ENCODE measurements around the gene VPS4A.

VPS4A gene

DNA sequence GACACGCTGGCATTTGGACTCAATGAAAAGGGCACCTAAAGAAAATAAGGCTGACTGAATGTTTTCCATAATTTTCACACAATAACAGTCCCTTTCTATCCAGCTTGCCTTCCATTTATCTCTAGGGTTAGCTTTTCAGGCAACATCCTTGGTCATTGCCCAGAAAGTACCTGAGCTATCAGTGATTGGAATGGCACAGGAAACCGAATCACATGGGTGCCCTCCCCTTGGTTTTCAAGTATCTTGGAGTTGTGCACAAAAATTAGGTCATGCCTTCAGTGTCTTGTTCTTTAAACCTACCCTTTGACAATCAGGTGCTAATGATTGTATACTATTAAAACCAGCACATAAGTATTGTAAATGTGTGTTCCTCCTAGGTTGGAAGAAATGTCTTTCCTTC is 3.3 kb upstream of the VPS4A start:
- no peak for DNase-seq (ENCODE audit: low read depth)
- H3K4me1 ChIP-seq (ENCODE audit: control insufficient read depth, insufficient read depth, low read length): peaks cover 18% of the 10 kb centered on the region
- H3K36me3 ChIP-seq (ENCODE audit: control insufficient read depth, insufficient read depth, low read length, severe bottlenecking): peaks cover 18% of the 10 kb centered on the region
- no peak overlapping the region for H3K4me3 ChIP-seq (ENCODE audit: low read length)
- H3K9me3 ChIP-seq (ENCODE audit: control insufficient read depth, low read length): no peaks in the 10 kb centered on the region
- H3K27me3 ChIP-seq (replicated peaks; ENCODE audit: control insufficient read depth, insufficient read depth, low read length): no peaks in the 10 kb centered on the region
- H3K9ac ChIP-seq (ENCODE audit: low read length): no peak overlapping the region

DNA sequence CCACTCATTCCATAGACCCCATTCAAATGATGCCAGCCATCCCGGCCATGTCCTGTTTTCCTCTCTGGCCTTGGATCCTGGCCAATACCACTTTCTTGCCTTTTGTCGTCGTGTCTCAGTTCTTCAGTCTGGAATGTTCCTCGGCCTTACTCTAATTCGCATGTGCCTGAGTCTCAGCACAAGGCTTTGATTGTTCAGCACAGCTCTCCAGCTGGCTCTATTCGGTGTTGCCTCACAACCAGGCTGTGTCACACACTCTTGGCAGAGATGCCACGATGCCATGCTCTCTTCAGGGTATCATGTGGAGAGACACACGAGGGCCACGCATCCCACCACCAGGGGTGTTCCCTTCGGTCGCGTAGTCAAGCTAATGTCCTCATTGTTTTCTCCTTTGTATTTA is 1.8 kb upstream of the VPS4A start:
- no peak overlapping the region for H3K4me3 ChIP-seq (ENCODE audit: low read length)
- no peak overlapping the region for H3K9ac ChIP-seq (ENCODE audit: low read length)

DNA sequence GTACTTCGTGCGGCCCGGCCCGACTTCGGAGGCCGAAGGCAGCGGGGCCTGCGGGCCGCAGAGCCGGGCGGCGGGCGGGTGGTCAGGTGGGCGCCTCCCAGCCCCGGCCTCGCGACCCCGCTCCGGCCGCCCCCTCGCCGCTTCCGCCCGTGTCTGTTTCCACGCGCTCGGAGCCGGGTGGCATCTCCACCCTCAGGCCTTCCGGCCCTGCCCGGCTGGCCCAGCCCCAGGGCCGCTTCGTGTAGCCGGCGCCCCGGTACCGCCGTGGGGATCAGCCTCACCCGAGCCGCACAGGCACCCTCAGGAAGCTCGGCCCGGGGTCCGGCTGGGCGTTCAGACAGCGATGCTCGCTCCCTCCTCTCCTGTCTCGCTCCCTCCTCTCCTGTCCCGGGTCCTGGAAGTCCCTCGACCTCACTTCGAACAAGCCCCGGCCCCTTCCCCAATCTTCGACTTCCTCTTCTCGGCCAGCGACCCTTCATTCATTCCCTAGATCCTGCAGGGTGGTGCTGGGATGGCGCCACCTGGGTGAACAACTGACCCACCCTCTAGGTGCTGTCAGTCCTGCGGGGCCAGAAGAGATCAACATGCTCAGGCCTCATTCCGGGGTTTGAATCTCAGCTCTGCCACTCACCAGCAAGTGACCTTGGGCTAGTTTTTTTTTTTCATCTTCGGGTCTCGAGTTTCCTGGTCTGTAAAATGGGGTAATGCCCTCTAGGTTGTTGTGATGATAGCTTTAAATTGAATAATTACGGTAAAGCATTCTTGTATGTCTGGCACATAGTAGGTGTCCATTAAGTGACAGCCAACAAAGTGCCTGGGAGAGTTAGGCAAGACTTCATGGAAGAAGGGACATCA is 610 bp downstream of the VPS4A start:
- Histone ChIP-seq H3K4me3 (ENCODE audit: low read length) (peak overlapping the region; percentile 91), H3K9me3 (ENCODE audit: control insufficient read depth, low read length) (no peaks in the 10 kb centered on the region), H3K4me1 (ENCODE audit: control insufficient read depth, insufficient read depth, low read length) (peaks cover 11% of the 10 kb centered on the region), H3K27me3 (replicated peaks; ENCODE audit: control insufficient read depth, insufficient read depth, low read length) (no peaks in the 10 kb centered on the region), H3K36me3 (ENCODE audit: control insufficient read depth, insufficient read depth, low read length, severe bottlenecking) (peaks cover 25% of the 10 kb centered on the region), H3K9ac (ENCODE audit: low read length) (peak overlapping the region; percentile 97)
- DNase-seq (ENCODE audit: low read depth): peak; percentile 64

More for the DNA sequence above, 1.8 kb upstream of the VPS4A start:
- DNase-seq (ENCODE audit: low read depth): no peak
- Histone ChIP-seq H3K27me3 (replicated peaks; ENCODE audit: control insufficient read depth, insufficient read depth, low read length) (no peaks in the 10 kb centered on the region), H3K36me3 (ENCODE audit: control insufficient read depth, insufficient read depth, low read length, severe bottlenecking) (peaks cover 8% of the 10 kb centered on the region), H3K9me3 (ENCODE audit: control insufficient read depth, low read length) (no peaks in the 10 kb centered on the region), H3K4me1 (ENCODE audit: control insufficient read depth, insufficient read depth, low read length) (peaks cover 18% of the 10 kb centered on the region)

DNA sequence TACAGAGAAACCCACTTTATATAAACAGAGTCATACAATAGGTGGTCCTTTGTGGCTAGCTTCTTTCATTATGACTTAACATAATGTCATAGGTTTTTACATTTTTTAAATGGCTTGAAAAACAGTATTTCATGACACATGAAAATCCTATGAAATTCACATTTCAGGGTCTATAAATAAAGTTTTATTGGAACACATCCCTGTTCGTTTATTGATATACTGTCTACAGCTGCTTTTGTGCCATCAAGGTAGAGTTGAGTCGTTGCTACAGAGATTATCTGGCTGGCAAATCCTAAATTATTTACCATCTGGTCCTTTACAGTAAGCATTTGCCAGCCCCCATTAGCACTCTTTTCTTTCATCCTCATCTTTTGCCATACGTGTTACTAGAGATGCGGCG is 2.3 kb downstream of the VPS4A start:
- H3K9me3 ChIP-seq (ENCODE audit: control insufficient read depth, low read length): no peaks in the 10 kb centered on the region
- no peak overlapping the region for H3K4me3 ChIP-seq (ENCODE audit: low read length)
- H3K36me3 ChIP-seq (ENCODE audit: control insufficient read depth, insufficient read depth, low read length, severe bottlenecking): peaks cover 36% of the 10 kb centered on the region
- DNase-seq (ENCODE audit: low read depth): no peak
- peaks cover 11% of the 10 kb centered on the region for H3K4me1 ChIP-seq (ENCODE audit: control insufficient read depth, insufficient read depth, low read length)
- H3K9ac ChIP-seq (ENCODE audit: low read length): no peak overlapping the region
- H3K27me3 ChIP-seq (replicated peaks; ENCODE audit: control insufficient read depth, insufficient read depth, low read length): no peaks in the 10 kb centered on the region

DNA sequence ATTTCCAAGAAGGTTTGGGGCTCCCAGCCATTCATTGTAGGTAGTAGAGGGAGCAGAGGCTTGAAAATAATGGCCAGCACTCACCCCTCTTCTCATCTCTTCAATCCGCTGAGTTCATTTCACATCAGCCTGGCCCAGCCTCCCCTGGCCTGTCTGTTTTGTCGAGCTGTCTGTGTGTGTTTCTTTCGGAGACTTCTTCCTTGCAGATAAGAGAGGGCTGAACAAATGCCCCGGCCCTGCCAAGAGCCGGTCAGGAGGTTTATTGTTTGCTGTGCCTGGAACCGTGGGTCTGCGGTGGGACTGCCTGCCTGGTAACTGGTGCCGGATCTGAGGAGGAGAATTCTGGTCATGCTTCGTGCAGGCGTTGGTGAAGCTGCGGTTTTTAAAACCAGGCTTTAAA is 3.4 kb downstream of the VPS4A start:
- H3K9ac ChIP-seq (ENCODE audit: low read length): no peak overlapping the region
- H3K36me3 ChIP-seq (ENCODE audit: control insufficient read depth, insufficient read depth, low read length, severe bottlenecking): peaks cover 47% of the 10 kb centered on the region
- H3K9me3 ChIP-seq (ENCODE audit: control insufficient read depth, low read length): no peaks in the 10 kb centered on the region
- no peaks in the 10 kb centered on the region for H3K27me3 ChIP-seq (replicated peaks; ENCODE audit: control insufficient read depth, insufficient read depth, low read length)
- H3K4me1 ChIP-seq (ENCODE audit: control insufficient read depth, insufficient read depth, low read length): peaks cover 11% of the 10 kb centered on the region
- no peak for DNase-seq (ENCODE audit: low read depth)
- H3K4me3 ChIP-seq (ENCODE audit: low read length): no peak overlapping the region

DNA sequence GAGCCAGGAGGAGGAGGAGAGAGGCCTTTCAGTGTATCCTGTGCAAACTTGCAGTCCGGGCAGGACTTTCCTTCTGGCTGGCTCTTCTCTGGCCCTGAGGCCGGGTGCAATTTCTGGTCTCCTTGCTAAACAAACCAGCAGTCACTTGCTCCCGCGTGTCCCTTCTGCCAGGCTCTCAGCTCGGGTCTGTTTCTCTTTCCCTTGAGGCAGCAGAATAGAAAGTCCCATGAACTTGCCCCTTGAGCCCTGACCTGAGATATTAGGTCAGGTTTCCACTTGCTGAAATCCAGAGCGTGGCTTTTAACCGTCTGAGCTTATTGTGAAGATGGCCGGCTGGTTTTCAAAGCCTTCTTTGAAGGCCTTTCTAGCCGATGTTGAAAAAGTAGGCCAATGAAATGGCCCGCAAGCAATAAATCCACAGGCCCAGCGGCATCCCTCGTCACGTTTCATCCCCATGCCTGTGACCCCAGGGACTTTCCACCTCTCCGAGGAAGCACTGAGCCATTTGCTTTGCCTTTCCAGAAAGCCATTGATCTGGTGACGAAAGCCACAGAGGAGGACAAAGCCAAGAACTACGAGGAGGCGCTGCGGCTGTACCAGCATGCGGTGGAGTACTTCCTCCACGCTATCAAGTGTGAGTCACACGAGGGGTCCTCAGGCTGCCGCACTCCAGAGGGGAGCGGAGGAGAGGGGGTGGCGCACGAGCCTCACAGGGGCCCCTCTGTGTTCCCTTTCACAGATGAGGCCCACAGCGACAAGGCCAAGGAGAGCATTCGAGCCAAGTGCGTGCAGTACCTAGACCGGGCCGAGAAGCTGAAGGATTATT is 4.5 kb downstream of the VPS4A start:
- H3K4me1 ChIP-seq (ENCODE audit: control insufficient read depth, insufficient read depth, low read length): peaks cover 7% of the 10 kb centered on the region
- H3K27me3 ChIP-seq (replicated peaks; ENCODE audit: control insufficient read depth, insufficient read depth, low read length): no peaks in the 10 kb centered on the region
- H3K36me3 ChIP-seq (ENCODE audit: control insufficient read depth, insufficient read depth, low read length, severe bottlenecking): peaks cover 58% of the 10 kb centered on the region

DNA sequence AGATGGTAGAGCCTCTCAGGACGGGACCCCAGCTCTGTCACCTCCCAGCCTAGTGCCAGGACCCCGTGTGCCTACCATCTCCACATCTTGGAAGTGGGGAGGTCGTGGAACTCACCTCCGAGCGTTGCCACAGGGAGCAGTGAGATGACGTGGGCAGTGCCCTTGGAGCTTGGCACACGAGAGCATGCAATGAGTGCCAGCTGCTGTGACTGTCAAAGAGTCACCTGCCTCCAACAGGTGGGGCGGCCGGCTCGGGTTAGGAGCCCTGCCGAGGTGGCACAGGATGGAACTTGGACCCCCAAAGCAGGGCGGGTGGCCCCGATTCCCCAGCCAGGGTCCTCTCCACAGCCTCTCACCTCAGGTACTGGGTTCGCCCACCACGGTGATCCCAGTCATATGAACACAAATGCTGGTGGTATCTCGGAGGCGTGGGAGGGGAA is 5.5 kb downstream of the VPS4A start:
- H3K9ac ChIP-seq (ENCODE audit: low read length): no peak overlapping the region
- peaks cover 68% of the 10 kb centered on the region for H3K36me3 ChIP-seq (ENCODE audit: control insufficient read depth, insufficient read depth, low read length, severe bottlenecking)
- H3K4me1 ChIP-seq (ENCODE audit: control insufficient read depth, insufficient read depth, low read length): peaks cover 6% of the 10 kb centered on the region
- H3K4me3 ChIP-seq (ENCODE audit: low read length): no peak overlapping the region
- no peak for DNase-seq (ENCODE audit: low read depth)
- H3K9me3 ChIP-seq (ENCODE audit: control insufficient read depth, low read length): no peaks in the 10 kb centered on the region
- H3K27me3 ChIP-seq (replicated peaks; ENCODE audit: control insufficient read depth, insufficient read depth, low read length): no peaks in the 10 kb centered on the region

More for the DNA sequence above, 4.5 kb downstream of the VPS4A start:
- H3K4me3 ChIP-seq (ENCODE audit: low read length): no peak overlapping the region
- no peak for DNase-seq (ENCODE audit: low read depth)
- H3K9me3 ChIP-seq (ENCODE audit: control insufficient read depth, low read length): no peaks in the 10 kb centered on the region
- H3K9ac ChIP-seq (ENCODE audit: low read length): no peak overlapping the region

DNA sequence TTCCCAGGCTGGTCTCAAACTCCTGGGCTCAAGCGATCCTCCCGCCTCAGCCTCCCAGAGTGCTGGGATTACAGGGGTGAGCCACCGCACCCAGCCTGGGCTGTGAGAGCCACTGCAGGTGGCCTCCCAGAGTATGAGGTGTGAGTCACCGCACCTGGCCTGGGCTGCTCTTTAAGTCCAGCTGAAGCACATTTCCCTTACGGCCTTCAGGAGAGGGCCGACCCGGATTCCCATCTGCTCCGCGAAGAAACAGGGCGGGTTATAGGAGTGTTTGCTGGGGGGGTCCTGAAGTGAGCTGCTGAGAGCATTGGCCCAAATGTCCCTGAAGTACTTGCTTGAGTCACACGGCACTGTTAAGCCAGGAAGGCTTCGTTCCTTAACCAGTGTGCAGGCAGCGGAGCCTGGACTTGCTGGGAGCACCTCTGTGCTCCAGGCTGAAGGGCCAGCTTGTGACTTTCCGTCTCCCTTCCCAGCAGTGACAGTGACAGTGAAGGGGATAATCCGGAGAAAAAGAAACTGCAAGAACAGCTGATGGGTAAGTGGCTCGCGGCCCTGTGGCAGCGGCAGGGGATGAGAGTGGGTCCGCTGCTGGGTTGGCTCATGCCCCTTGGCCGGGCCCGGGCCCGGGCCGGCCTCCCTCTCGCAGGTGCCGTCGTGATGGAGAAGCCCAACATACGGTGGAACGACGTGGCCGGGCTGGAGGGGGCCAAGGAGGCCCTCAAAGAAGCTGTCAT is 7.2 kb downstream of the VPS4A start:
- no peak for DNase-seq (ENCODE audit: low read depth)
- H3K36me3 ChIP-seq (ENCODE audit: control insufficient read depth, insufficient read depth, low read length, severe bottlenecking): peaks cover 83% of the 10 kb centered on the region
- no peak overlapping the region for H3K9ac ChIP-seq (ENCODE audit: low read length)
- no peaks in the 10 kb centered on the region for H3K9me3 ChIP-seq (ENCODE audit: control insufficient read depth, low read length)
- H3K4me1 ChIP-seq (ENCODE audit: control insufficient read depth, insufficient read depth, low read length): peaks cover 3% of the 10 kb centered on the region
- no peaks in the 10 kb centered on the region for H3K27me3 ChIP-seq (replicated peaks; ENCODE audit: control insufficient read depth, insufficient read depth, low read length)
- H3K4me3 ChIP-seq (ENCODE audit: low read length): no peak overlapping the region

DNA sequence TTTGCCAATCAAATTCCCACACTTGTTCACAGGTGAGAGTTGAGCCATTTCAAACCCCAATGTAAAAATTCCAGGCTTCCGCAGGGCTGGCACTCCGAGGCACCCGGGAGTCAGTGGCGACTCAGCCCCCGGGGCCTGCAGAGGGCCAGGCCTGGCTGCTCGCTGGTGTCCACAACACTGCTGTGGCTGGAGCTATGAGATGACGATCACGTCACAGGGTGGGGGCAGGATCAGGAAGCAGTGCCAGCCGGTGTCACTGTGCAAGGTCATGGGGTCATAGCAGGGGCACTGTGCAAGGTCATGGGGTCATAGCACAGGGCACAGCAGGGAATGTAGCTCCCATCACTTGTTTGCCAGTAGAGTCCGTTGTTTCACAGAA is 7.8 kb downstream of the VPS4A start:
- no peaks in the 10 kb centered on the region for H3K27me3 ChIP-seq (replicated peaks; ENCODE audit: control insufficient read depth, insufficient read depth, low read length)
- H3K9me3 ChIP-seq (ENCODE audit: control insufficient read depth, low read length): no peaks in the 10 kb centered on the region
- H3K9ac ChIP-seq (ENCODE audit: low read length): no peak overlapping the region
- peaks cover 5% of the 10 kb centered on the region for H3K4me1 ChIP-seq (ENCODE audit: control insufficient read depth, insufficient read depth, low read length)
- no peak for DNase-seq (ENCODE audit: low read depth)
- peaks cover 88% of the 10 kb centered on the region for H3K36me3 ChIP-seq (ENCODE audit: control insufficient read depth, insufficient read depth, low read length, severe bottlenecking)
- no peak overlapping the region for H3K4me3 ChIP-seq (ENCODE audit: low read length)

DNA sequence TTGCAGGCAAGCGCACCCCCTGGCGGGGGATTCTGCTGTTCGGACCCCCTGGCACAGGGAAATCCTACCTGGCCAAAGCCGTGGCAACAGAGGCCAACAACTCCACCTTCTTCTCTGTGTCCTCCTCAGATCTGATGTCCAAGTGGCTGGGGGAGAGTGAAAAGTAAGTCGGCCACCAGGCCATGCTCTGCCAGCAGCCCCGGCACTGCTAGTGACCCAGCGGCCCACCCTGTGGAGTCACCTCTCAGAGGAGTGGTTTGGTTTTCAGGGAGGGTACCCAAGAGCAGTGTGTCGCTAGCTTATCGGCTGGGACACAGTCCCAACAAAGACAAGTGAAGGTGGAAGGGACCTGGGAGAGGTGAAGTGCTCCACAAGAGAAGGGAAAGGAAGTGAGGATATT is 8.2 kb downstream of the VPS4A start:
- Histone ChIP-seq H3K9ac (ENCODE audit: low read length) (no peak overlapping the region), H3K36me3 (ENCODE audit: control insufficient read depth, insufficient read depth, low read length, severe bottlenecking) (peaks cover 88% of the 10 kb centered on the region), H3K9me3 (ENCODE audit: control insufficient read depth, low read length) (no peaks in the 10 kb centered on the region), H3K27me3 (replicated peaks; ENCODE audit: control insufficient read depth, insufficient read depth, low read length) (no peaks in the 10 kb centered on the region), H3K4me1 (ENCODE audit: control insufficient read depth, insufficient read depth, low read length) (peaks cover 8% of the 10 kb centered on the region), H3K4me3 (ENCODE audit: low read length) (no peak overlapping the region)
- DNase-seq (ENCODE audit: low read depth): no peak
